Activated naive CD8-positive, alpha-beta T cell treated with anti-CD3 and anti-CD28 coated beads for 36 hours (primary cell): ENCODE measurements around the gene FTO. TPM values are rescaled to one million over a fixed set of nuclear protein-coding genes. Genes with fewer than 3 reads are reported as not detected.

Source experiments
- DNase-seq: peaks from one replicate; pipeline ENCODE4 v3.0.0; 2021
- H3K27ac Mint-ChIP-seq: one replicate; pipeline ENCODE4 v1.8.0; 2022; ENCODE audit warnings: mild to moderate bottlenecking, moderate library complexity, mixed read lengths
- H3K27me3 Mint-ChIP-seq: one replicate; pipeline ENCODE4 v1.8.0; 2022; ENCODE audit warnings: mild to moderate bottlenecking, mixed read lengths
- H3K36me3 Mint-ChIP-seq: one replicate; pipeline ENCODE4 v1.8.0; 2021; ENCODE audit warnings: mild to moderate bottlenecking, mixed read lengths
- H3K4me1 Mint-ChIP-seq: one replicate; pipeline ENCODE4 v1.8.0; 2021; ENCODE audit warnings: mixed read lengths
- H3K4me3 Mint-ChIP-seq: one replicate; pipeline ENCODE4 v1.8.0; 2022; ENCODE audit warnings: mild to moderate bottlenecking, moderate library complexity, mixed read lengths
- H3K9me3 Mint-ChIP-seq: one replicate; pipeline ENCODE4 v1.8.0; 2022; ENCODE audit warnings: mixed read lengths
- total RNA-seq, 2 experiments: library from RNA; stranded (reverse); gene quantifications; one replicate each; pipeline ENCODE4 v1.2.3, GENCODE V29; 2021

The FTO gene
- total RNA-seq, 2 experiments from 2014 or later = 51.1 to 52.7 TPM

GRCh38 chr16:53730693-53731092 is 26.7 kb downstream of the FTO start:
- Mint-ChIP-seq H3K4me3 (no peak overlapping the region), H3K4me1 (peaks cover 19% of the 10 kb centered on the region), H3K27ac (no peak overlapping the region)

GRCh38 chr16:53732296-53732929 is 28.5 kb downstream of the FTO start:
- Mint-ChIP-seq H3K27ac (no peak overlapping the region), H3K4me1 (peaks cover 16% of the 10 kb centered on the region), H3K9me3 (peaks cover 5% of the 10 kb centered on the region), H3K27me3 (no peaks in the 10 kb centered on the region), H3K4me3 (no peak overlapping the region), H3K36me3 (peaks cover 12% of the 10 kb centered on the region)
- no peak for DNase-seq

More at GRCh38 chr16:53730693-53731092, 26.7 kb downstream of the FTO start:
- Mint-ChIP-seq H3K36me3 (peaks cover 14% of the 10 kb centered on the region), H3K9me3 (peaks cover 9% of the 10 kb centered on the region), H3K27me3 (no peaks in the 10 kb centered on the region)
- no peak for DNase-seq

- Mint-ChIP-seq H3K4me1 (peaks cover 9% of the 10 kb centered on the region), H3K36me3 (peaks cover 6% of the 10 kb centered on the region), H3K4me3 (no peak overlapping the region), H3K9me3 (no peaks in the 10 kb centered on the region), H3K27ac (no peak overlapping the region), H3K27me3 (no peaks in the 10 kb centered on the region)
- DNase-seq = no peak
These were observed 31.0 kb downstream of the FTO start for GRCh38 chr16:53734908-53735307.

GRCh38 chr16:53736297-53736696 is 32.3 kb downstream of the FTO start:
- Mint-ChIP-seq H3K4me1 (peaks cover 7% of the 10 kb centered on the region), H3K4me3 (no peak overlapping the region), H3K27ac (no peak overlapping the region), H3K9me3 (no peaks in the 10 kb centered on the region), H3K36me3 (peaks cover 6% of the 10 kb centered on the region), H3K27me3 (no peaks in the 10 kb centered on the region)
- no peak for DNase-seq

- Mint-ChIP-seq H3K27ac (no peak overlapping the region), H3K9me3 (no peaks in the 10 kb centered on the region), H3K36me3 (peaks cover 6% of the 10 kb centered on the region), H3K27me3 (no peaks in the 10 kb centered on the region), H3K4me3 (no peak overlapping the region), H3K4me1 (peaks cover 7% of the 10 kb centered on the region)
- no peak for DNase-seq
These were observed 33.6 kb downstream of the FTO start for GRCh38 chr16:53737552-53737951.

GRCh38 chr16:53740476-53740875 is 36.5 kb downstream of the FTO start:
- H3K27me3 Mint-ChIP-seq = no peaks in the 10 kb centered on the region
- H3K36me3 Mint-ChIP-seq = peaks cover 6% of the 10 kb centered on the region
- no peak overlapping the region for H3K4me3 Mint-ChIP-seq
- H3K4me1 Mint-ChIP-seq = peaks cover 22% of the 10 kb centered on the region
- H3K9me3 Mint-ChIP-seq = no peaks in the 10 kb centered on the region
- no peak overlapping the region for H3K27ac Mint-ChIP-seq
- no peak for DNase-seq

GRCh38 chr16:53740933-53741531 is 37.1 kb downstream of the FTO start:
- Mint-ChIP-seq H3K27me3 (no peaks in the 10 kb centered on the region), H3K4me3 (no peak overlapping the region), H3K27ac (no peak overlapping the region), H3K9me3 (no peaks in the 10 kb centered on the region), H3K36me3 (peaks cover 6% of the 10 kb centered on the region), H3K4me1 (peaks cover 25% of the 10 kb centered on the region)
- DNase-seq = no peak

- peaks cover 5% of the 10 kb centered on the region for H3K36me3 Mint-ChIP-seq
- no peak overlapping the region for H3K27ac Mint-ChIP-seq
- no peaks in the 10 kb centered on the region for H3K9me3 Mint-ChIP-seq
- peaks cover 27% of the 10 kb centered on the region for H3K4me1 Mint-ChIP-seq
- H3K27me3 Mint-ChIP-seq = no peaks in the 10 kb centered on the region
- no peak for DNase-seq
- H3K4me3 Mint-ChIP-seq = no peak overlapping the region
These were observed 37.6 kb downstream of the FTO start for GRCh38 chr16:53741546-53741945.

- Mint-ChIP-seq H3K9me3 (peaks cover 6% of the 10 kb centered on the region), H3K4me1 (peaks cover 30% of the 10 kb centered on the region), H3K27ac (no peak overlapping the region), H3K27me3 (no peaks in the 10 kb centered on the region), H3K36me3 (peaks cover 6% of the 10 kb centered on the region), H3K4me3 (no peak overlapping the region)
- DNase-seq = no peak
These were observed 39.2 kb downstream of the FTO start for GRCh38 chr16:53743149-53743566.

GRCh38 chr16:53744449-53744848 is 40.5 kb downstream of the FTO start:
- peak; percentile 12 for DNase-seq
- H3K27ac Mint-ChIP-seq = peak overlapping the region; percentile 17
- no peaks in the 10 kb centered on the region for H3K27me3 Mint-ChIP-seq
- H3K9me3 Mint-ChIP-seq = peaks cover 6% of the 10 kb centered on the region
- peaks cover 30% of the 10 kb centered on the region for H3K4me1 Mint-ChIP-seq
- H3K4me3 Mint-ChIP-seq = peak overlapping the region; percentile 47
- peaks cover 6% of the 10 kb centered on the region for H3K36me3 Mint-ChIP-seq

GRCh38 chr16:53745086-53745485 is 41.1 kb downstream of the FTO start:
- H3K4me1 Mint-ChIP-seq = peaks cover 30% of the 10 kb centered on the region
- H3K4me3 Mint-ChIP-seq = no peak overlapping the region
- H3K27ac Mint-ChIP-seq = no peak overlapping the region
- H3K27me3 Mint-ChIP-seq = no peaks in the 10 kb centered on the region
- H3K9me3 Mint-ChIP-seq = peaks cover 6% of the 10 kb centered on the region
- H3K36me3 Mint-ChIP-seq = peaks cover 6% of the 10 kb centered on the region
- DNase-seq = no peak

- H3K9me3 Mint-ChIP-seq = peaks cover 6% of the 10 kb centered on the region
- H3K4me3 Mint-ChIP-seq = no peak overlapping the region
- H3K27me3 Mint-ChIP-seq = no peaks in the 10 kb centered on the region
- H3K36me3 Mint-ChIP-seq = peaks cover 6% of the 10 kb centered on the region
- DNase-seq = no peak
- H3K27ac Mint-ChIP-seq = no peak overlapping the region
- H3K4me1 Mint-ChIP-seq = peaks cover 30% of the 10 kb centered on the region
These were observed 41.9 kb downstream of the FTO start for GRCh38 chr16:53745753-53746266.

- H3K27ac Mint-ChIP-seq = no peak overlapping the region
- no peak for DNase-seq
- H3K36me3 Mint-ChIP-seq = peaks cover 3% of the 10 kb centered on the region
- no peak overlapping the region for H3K4me3 Mint-ChIP-seq
- H3K4me1 Mint-ChIP-seq = peaks cover 8% of the 10 kb centered on the region
- peaks cover 4% of the 10 kb centered on the region for H3K9me3 Mint-ChIP-seq
- H3K27me3 Mint-ChIP-seq = no peaks in the 10 kb centered on the region
These were observed 48.6 kb downstream of the FTO start for GRCh38 chr16:53752560-53752959.

GRCh38 chr16:53753431-53753830 is 49.5 kb downstream of the FTO start:
- peaks cover 2% of the 10 kb centered on the region for H3K36me3 Mint-ChIP-seq
- no peak overlapping the region for H3K4me3 Mint-ChIP-seq
- peaks cover 13% of the 10 kb centered on the region for H3K4me1 Mint-ChIP-seq
- no peaks in the 10 kb centered on the region for H3K27me3 Mint-ChIP-seq
- DNase-seq = no peak
- H3K27ac Mint-ChIP-seq = no peak overlapping the region
- peaks cover under 1% of the 10 kb centered on the region for H3K9me3 Mint-ChIP-seq

- no peaks in the 10 kb centered on the region for H3K27me3 Mint-ChIP-seq
- H3K4me3 Mint-ChIP-seq = no peak overlapping the region
- H3K27ac Mint-ChIP-seq = no peak overlapping the region
- no peak for DNase-seq
- peaks cover 13% of the 10 kb centered on the region for H3K4me1 Mint-ChIP-seq
- H3K36me3 Mint-ChIP-seq = peaks cover 3% of the 10 kb centered on the region
- H3K9me3 Mint-ChIP-seq = peaks cover 3% of the 10 kb centered on the region
These were observed 51.3 kb downstream of the FTO start for GRCh38 chr16:53755026-53755910.
